Cardiac fibroblast (primary cell): ENCODE measurements around the gene CAPN2.

ENCODE experiments used
- DNase-seq, 2 donors: peaks; one replicate each; pipeline versions ENCODE4 v3.0.0 to v3.0.0-alpha.2; 2010; ENCODE audit warnings: low read depth in 2 of 2
- H3K4me3 ChIP-seq, 2 donors: replicated peaks in 1 of 2; 1 replicate in 1 of 2; 2 replicates in 1 of 2; pipeline ENCODE4 v1.5.1; 2011; ENCODE audit warnings: low read depth in 2 of 2, low read length in 2 of 2, mild to moderate bottlenecking in 2 of 2, moderate library complexity in 1 of 2
- TF ChIP-seq, protein P1 (sequence below): IDR thresholded peaks from one replicate; pipeline ENCODE4 v1.5.1; 2011; ENCODE audit warnings: low read depth, mild to moderate bottlenecking, low read length, inconsistent platforms

CAPN2 gene

GRCh38 chr1:223712850-223713474, 623 bp downstream of the CAPN2 start:
- H3K4me3 ChIP-seq = peak overlapping the region; percentile 84 to 97
- no peak for DNase-seq
- TF ChIP-seq, protein P1, sequence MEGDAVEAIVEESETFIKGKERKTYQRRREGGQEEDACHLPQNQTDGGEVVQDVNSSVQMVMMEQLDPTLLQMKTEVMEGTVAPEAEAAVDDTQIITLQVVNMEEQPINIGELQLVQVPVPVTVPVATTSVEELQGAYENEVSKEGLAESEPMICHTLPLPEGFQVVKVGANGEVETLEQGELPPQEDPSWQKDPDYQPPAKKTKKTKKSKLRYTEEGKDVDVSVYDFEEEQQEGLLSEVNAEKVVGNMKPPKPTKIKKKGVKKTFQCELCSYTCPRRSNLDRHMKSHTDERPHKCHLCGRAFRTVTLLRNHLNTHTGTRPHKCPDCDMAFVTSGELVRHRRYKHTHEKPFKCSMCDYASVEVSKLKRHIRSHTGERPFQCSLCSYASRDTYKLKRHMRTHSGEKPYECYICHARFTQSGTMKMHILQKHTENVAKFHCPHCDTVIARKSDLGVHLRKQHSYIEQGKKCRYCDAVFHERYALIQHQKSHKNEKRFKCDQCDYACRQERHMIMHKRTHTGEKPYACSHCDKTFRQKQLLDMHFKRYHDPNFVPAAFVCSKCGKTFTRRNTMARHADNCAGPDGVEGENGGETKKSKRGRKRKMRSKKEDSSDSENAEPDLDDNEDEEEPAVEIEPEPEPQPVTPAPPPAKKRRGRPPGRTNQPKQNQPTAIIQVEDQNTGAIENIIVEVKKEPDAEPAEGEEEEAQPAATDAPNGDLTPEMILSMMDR = no peak

DNA sequence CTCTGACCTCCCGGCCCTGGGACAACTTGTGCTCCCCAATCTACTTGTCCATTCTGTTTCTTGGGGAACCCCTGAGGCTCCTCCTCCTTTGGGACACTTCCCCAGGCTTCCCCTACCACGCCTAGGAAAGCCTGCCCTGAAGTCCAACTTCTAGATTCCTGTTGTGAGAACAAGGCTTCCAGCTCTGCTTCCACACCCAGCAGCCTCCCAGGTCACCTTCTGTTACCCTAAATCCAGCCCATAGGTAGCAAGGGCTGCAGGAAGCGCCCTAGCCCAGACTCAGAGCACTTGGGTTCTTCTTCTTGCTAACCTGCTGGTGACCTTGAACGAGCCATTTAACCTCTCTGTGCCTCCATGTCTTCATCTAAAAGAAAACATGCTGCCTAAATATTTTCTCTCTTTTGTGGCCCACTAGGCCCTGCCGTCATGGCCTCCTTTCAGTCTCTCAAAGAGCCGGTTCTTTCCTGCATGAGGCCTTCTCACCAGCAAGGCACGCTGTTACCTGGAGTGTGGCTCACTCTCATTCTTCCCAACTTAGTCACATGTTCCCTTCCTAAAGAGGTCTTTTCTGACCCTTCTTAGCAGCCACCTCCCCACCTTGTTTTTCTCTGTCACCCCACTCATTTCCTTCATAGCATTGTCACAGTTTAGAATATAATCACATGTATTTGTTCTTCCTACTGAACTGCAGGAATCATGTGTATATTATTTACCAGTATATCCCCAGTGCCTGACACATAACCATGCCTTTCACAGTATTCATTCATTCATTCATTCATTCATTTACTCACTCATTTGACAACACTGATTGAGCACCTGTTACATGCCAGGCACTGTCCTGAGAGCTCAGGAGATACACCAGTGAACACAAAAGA, 1.4 kb downstream of the CAPN2 start:
- H3K4me3 ChIP-seq = peak overlapping the region; percentile 84 to 97
- DNase-seq = no peak
- TF ChIP-seq, protein P1 = no peak

- TF ChIP-seq, protein P1 = no peak
- DNase-seq = no peak
- peak overlapping the region in 1 of 2 donors; percentile 97 for H3K4me3 ChIP-seq
Measured at GRCh38 chr1:223714421-223714724, 2.0 kb downstream of the CAPN2 start.

DNA sequence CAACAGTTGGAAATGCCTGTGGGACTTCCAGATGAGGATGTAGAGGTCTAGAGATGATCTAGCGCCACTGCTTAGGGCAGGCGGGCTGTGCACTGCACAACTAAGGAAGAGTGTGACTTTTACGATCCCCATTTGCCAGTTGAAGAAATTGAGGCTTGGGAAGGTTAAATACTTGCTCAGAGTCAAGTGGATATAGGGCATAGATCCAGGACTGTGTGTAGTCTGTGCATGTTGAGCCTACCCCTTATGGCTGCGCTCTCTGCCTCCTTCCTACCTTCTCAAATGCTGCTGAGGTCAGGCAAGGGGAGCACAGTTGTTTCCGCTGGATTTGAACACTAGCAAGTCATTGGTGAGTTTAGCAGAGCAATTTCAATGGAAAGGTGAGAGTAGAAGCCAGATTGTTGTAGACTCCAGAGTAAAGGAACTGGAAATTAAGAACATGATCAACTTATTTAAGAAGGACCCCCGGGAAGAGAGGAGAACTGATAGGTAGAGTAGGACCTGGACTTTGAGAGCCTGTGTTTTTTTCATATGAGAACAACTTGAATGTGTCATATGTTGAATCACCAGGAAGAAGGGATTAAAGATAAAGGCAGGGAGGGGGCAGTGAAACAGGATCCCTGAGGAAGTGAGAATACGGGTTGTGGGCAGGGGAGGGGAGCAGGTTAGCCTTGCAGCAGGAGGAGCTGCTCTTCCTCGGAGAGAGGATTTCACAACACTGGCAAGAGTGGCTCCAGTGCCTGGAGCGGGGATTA, 2.7 kb downstream of the CAPN2 start:
- TF ChIP-seq, protein P1 = no peak
- H3K4me3 ChIP-seq = peak overlapping the region in 1 of 2 donors; percentile 97
- peak; percentile 83 to 84 for DNase-seq

DNA sequence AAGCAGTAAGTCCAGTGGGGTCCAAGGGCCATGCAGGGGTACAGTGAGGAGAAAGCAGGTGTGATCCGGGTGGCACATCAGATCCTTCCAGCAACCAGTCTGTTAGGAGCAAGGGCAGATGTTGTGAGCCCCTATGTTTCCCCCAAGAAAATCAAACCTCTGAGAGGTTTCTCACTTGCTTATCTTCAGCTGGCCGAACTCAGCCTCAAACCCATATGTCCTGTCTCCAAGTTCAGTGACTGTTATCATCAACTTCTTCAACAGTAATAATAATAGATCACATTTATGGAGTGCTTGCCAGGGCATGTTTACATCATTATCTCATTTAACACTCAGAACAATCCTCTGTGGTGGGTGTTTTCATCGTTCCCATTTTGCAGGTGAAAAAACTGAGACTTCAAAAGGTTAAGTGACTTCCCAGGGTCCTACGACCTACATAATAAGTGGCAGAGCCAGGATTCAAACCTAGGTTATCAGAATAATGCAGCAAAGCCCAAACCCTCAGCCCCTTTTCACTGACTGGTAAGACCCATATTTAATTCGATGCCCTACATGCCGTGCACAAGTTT, 3.3 kb downstream of the CAPN2 start:
- TF ChIP-seq, protein P1 = no peak
- DNase-seq = no peak
- H3K4me3 ChIP-seq = peak overlapping the region in 1 of 2 donors; percentile 97

DNA sequence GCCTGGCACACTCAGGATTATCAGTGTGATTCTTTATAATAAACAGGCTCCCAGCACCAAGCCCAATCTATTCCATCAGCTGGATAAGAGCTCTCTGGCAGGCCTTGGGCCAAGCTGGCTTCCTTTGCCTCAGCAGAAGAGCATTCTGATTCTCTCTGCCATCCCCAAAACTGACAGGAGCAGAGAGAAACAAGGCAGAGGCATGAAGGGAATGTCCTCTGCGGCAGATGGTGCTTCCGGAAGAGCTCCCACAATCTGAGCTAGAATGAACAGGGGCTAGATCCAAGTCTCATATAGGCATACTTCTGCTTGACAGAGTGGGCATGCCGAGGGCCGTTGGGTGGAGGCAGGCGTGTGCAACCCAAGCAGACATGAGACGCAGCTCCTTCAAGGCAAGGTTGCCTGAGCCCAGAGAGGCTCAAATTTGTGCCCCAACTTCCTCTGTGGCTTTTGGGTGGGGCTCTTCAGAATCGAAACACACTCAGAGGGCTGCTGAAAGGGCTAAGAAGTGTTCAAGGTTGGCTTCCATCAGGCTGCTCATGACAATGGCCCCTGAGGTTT, 4.0 kb downstream of the CAPN2 start:
- peak overlapping the region in 1 of 2 donors; percentile 11 for H3K4me3 ChIP-seq
- TF ChIP-seq, protein P1 = no peak
- peak in 1 of 2 donors; percentile 67 for DNase-seq
